ENCODE data around the gene HTR4. TPM values are rescaled to one million over a fixed set of nuclear protein-coding genes. Genes with fewer than 3 reads are reported as not detected.

Gene HTR4
- polyA plus RNA-seq, 2 of the 4 experiments (the other 2 are of a cell fraction), result not detected

DNA sequence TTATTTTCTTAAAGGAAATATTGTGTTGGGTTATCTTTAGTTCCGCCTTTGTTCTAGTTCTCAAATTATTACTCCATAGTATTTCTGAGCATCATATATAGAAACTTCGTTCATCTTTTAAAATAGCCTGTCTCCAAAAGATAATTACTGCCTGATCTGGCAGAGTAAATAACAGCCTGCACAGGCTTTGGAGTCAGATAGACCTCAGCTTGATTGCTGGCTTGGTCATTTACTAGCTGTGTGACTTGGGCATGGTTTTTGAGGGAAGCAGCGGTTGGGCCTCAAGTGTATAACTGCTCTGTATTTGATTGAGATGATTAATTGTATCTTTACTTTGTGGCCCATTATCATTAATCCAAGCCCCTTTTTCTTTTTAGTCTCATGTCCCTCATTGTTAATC is 220.5 kb downstream of the HTR4 start:
- Histone ChIP-seq H3K27ac (no peak overlapping the region), H3K4me1 (no peaks in the 10 kb centered on the region), H3K9me3 (no peaks in the 10 kb centered on the region), H3K4me2 (no peak overlapping the region), H3K4me3 (no peak overlapping the region)
- ChIA-PET POLR2A (no interaction called here), CTCF (no interaction called here)
- no peak for FAIRE-seq
- 91% methylated on average over 3 of the region's 3 CpGs for WGBS (ENCODE audit: missing lambda C conversion rate)
- TF ChIP-seq ZFP36 (IDR thresholded peaks at IDR 0.05; ENCODE audit: borderline replicate concordance, partially characterized antibody), result no peak
- TF ChIP-seq CBX2 (IDR thresholded peaks at IDR 0.05; ENCODE audit: borderline replicate concordance, low read depth), result no peak
- no peak for TF ChIP-seq RCOR1 (IDR thresholded peaks at IDR 0.05; ENCODE audit: low read depth, low read length)
- no peak for TF ChIP-seq RNF2 (IDR thresholded peaks at IDR 0.05; ENCODE audit: borderline replicate concordance, low read depth)
- TF ChIP-seq TFCP2L1 (CRISPR knock-in tag; IDR thresholded peaks at IDR 0.05), result no peak
- TF ChIP-seq, protein P1, sequence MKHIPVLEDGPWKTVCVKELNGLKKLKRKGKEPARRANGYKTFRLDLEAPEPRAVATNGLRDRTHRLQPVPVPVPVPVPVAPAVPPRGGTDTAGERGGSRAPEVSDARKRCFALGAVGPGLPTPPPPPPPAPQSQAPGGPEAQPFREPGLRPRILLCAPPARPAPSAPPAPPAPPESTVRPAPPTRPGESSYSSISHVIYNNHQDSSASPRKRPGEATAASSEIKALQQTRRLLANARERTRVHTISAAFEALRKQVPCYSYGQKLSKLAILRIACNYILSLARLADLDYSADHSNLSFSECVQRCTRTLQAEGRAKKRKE (CRISPR knock-in tag; IDR thresholded peaks at IDR 0.05; ENCODE audit: low read depth), result no peak
- TF ChIP-seq ZNF302 (CRISPR knock-in tag; IDR thresholded peaks at IDR 0.05), result no peak
- TF ChIP-seq FOSL2 (IDR thresholded peaks at IDR 0.05), result no peak
- TF ChIP-seq FOSL2 (CRISPR knock-in tag; IDR thresholded peaks at IDR 0.05), result no peak
- no peak for DNase-seq (ENCODE audit: low read depth in 1 of 2, low spot score in 1 of 2)
- ATAC-seq, result no peak

Other genes starting within 250 kb of the HTR4 start
- gene ADRB2, start 172.1 kb upstream of the HTR4 start, polyA plus RNA-seq (2011; rRNA removed), result 0.15 and 0.18 TPM in 2 replicates
- 0.34 to 0.50 TPM (median 0.37 TPM) in 3 replicates for gene ADRB2, start 172.1 kb upstream of the HTR4 start, polyA plus RNA-seq (2017; fragmentation: RNase III; extraction: RNeasy Plus Mini Kit Qiagen cat#74134 plus additional on column Dnase treatment)